BE2C (cell line): ENCODE measurements around the gene BCL2A1.

Experiments
- DNase-seq: peaks from one replicate; pipeline ENCODE4 v3.0.0-alpha.2; 2020
- H3K27me3 ChIP-seq: fragments of 250-450 bp; sonication (Bioruptor Pico); 2 replicates; pipeline ENCODE4 v1.5.1; 2020; ENCODE audit warnings: mild to moderate bottlenecking
- H3K36me3 ChIP-seq: fragments of 250-450 bp; sonication (Bioruptor Pico); 2 replicates; pipeline ENCODE4 v1.5.1; 2020; ENCODE audit warnings: mild to moderate bottlenecking
- H3K4me1 ChIP-seq: fragments of 250-450 bp; sonication (Bioruptor Pico); 2 replicates; pipeline ENCODE4 v1.5.1; 2020
- H3K4me3 ChIP-seq: 2 replicates; pipeline ENCODE4 v1.5.1; 2011; ENCODE audit warnings: low read depth, low read length
- H3K9me3 ChIP-seq: fragments of 250-450 bp; sonication (Bioruptor Pico); 2 replicates; pipeline ENCODE4 v1.5.1; 2020
- CTCF ChIP-seq: IDR thresholded peaks from 2 replicates; pipeline ENCODE4 v1.5.1; 2012; ENCODE audit warnings: mild to moderate bottlenecking, low read depth, low read length

BCL2A1 gene

GRCh38 chr15:80003934-80004472 is 33.0 kb upstream of the BCL2A1 start:
- no peak for TF ChIP-seq CTCF
- Histone ChIP-seq H3K9me3 (no peaks in the 10 kb centered on the region), H3K27me3 (no peaks in the 10 kb centered on the region), H3K4me1 (no peaks in the 10 kb centered on the region), H3K4me3 (no peak overlapping the region), H3K36me3 (no peaks in the 10 kb centered on the region)
- DNase-seq, result no peak

- DNase-seq, result no peak
- TF ChIP-seq CTCF, result no peak
- no peaks in the 10 kb centered on the region for H3K9me3 ChIP-seq
These were observed 32.2 kb upstream of the BCL2A1 start for GRCh38 chr15:80003171-80003570.

GRCh38 chr15:80002267-80002666 is 31.3 kb upstream of the BCL2A1 start:
- TF ChIP-seq CTCF, result no peak
- Histone ChIP-seq H3K4me3 (no peak overlapping the region), H3K36me3 (no peaks in the 10 kb centered on the region), H3K4me1 (no peaks in the 10 kb centered on the region), H3K9me3 (no peaks in the 10 kb centered on the region), H3K27me3 (no peaks in the 10 kb centered on the region)
- DNase-seq, result no peak

More at GRCh38 chr15:80003171-80003570, 32.2 kb upstream of the BCL2A1 start:
- Histone ChIP-seq H3K36me3 (no peaks in the 10 kb centered on the region), H3K4me1 (no peaks in the 10 kb centered on the region), H3K4me3 (no peak overlapping the region), H3K27me3 (no peaks in the 10 kb centered on the region)

- H3K4me3 ChIP-seq, result no peak overlapping the region
- DNase-seq, result no peak
- H3K36me3 ChIP-seq, result no peaks in the 10 kb centered on the region
- H3K9me3 ChIP-seq, result no peaks in the 10 kb centered on the region
- TF ChIP-seq CTCF, result no peak
- no peaks in the 10 kb centered on the region for H3K27me3 ChIP-seq
- no peaks in the 10 kb centered on the region for H3K4me1 ChIP-seq
These were observed 23.6 kb upstream of the BCL2A1 start for GRCh38 chr15:79994615-79995014.

GRCh38 chr15:79991826-79992225 is 20.8 kb upstream of the BCL2A1 start:
- H3K4me3 ChIP-seq, result no peak overlapping the region
- no peaks in the 10 kb centered on the region for H3K27me3 ChIP-seq
- TF ChIP-seq CTCF, result no peak
- H3K36me3 ChIP-seq, result no peaks in the 10 kb centered on the region
- H3K9me3 ChIP-seq, result no peaks in the 10 kb centered on the region
- no peaks in the 10 kb centered on the region for H3K4me1 ChIP-seq
- no peak for DNase-seq

GRCh38 chr15:79990997-79991334 is 20.0 kb upstream of the BCL2A1 start:
- H3K27me3 ChIP-seq, result no peaks in the 10 kb centered on the region
- H3K36me3 ChIP-seq, result no peaks in the 10 kb centered on the region

More at GRCh38 chr15:79990997-79991334, 20.0 kb upstream of the BCL2A1 start:
- H3K4me3 ChIP-seq, result no peak overlapping the region
- no peaks in the 10 kb centered on the region for H3K9me3 ChIP-seq
- no peak for TF ChIP-seq CTCF
- H3K4me1 ChIP-seq, result no peaks in the 10 kb centered on the region
- no peak for DNase-seq
